OCI-LY1 (cell line): ENCODE measurements around the gene DRG1.

ENCODE experiments used
- CTCF ChIP-seq: fragments of 200-600 bp; sonication (generic), shearing (Covaris generic); IDR thresholded peaks from 2 replicates; pipeline ENCODE4 v1.5.1; 2017; ENCODE audit warnings: mild to moderate bottlenecking, antibody characterized with exemption, low read length, moderate library complexity, mixed read lengths
- EZH2 ChIP-seq: fragments of 200-600 bp; sonication (generic), shearing (Covaris generic); IDR thresholded peaks from 2 replicates; pipeline ENCODE4 v1.8.0; 2017; ENCODE audit warnings: borderline replicate concordance, mixed run types, mild to moderate bottlenecking, antibody characterized with exemption, low read length, moderate library complexity, mixed read lengths

- no peak for TF ChIP-seq CTCF
- no peak for TF ChIP-seq EZH2
Measured at GRCh38 chr22:31441652-31442051, 42.2 kb downstream of the DRG1 start.
